T-cell (primary cell): Measurements from ENCODE around the gene SCLY. TPM values are rescaled to one million over a fixed set of nuclear protein-coding genes. Genes with fewer than 3 reads are reported as not detected.
"Not testable (repeated sequence)": the region's sequence is repeated elsewhere in the genome, so short reads cannot be mapped to it uniquely, and the experiment has no call there.

Experiments
- ATAC-seq, 4 experiments: fragments of 200-7000 bp in 3 of 4; fragments of 150-1000 bp in 1 of 4; cut with Tn5 transposase; replicated peaks in 1 of 4; 1 replicate in 3 of 4; 2 replicates in 1 of 4; pipeline ENCODE4 v1.10.0; 2021; ENCODE audit warnings: moderate library complexity in 3 of 4, mild to moderate bottlenecking in 2 of 4, moderate number of reproducible peaks in 1 of 4
- CTCF ChIA-PET, 2 donors: fragments of 300-600 bp; sonication (Branson Sonifier 250); formaldehyde crosslinking; loops; one replicate each; lab custom pipeline; 2022; ENCODE audit warnings: antibody characterized with exemption in 2 of 2; lab: Charles Lee
- POLR2A ChIA-PET, 2 donors: fragments of 300-600 bp; sonication (Branson Sonifier 250); formaldehyde crosslinking; loops; one replicate each; lab custom pipeline; 2022; ENCODE audit warnings: antibody characterized with exemption in 2 of 2; lab: Charles Lee
- DNase-seq, 35 experiments: peaks; one replicate each; pipeline versions ENCODE4 v3.0.0 to v3.0.0-alpha.2; 2013 to 2023
- H3K27ac ChIP-seq: one replicate; pipeline ENCODE4 v1.5.1; 2013; ENCODE audit warnings: low read length
- H3K27me3 ChIP-seq, 2 experiments: replicated peaks in 1 of 2; 1 replicate in 1 of 2; 2 replicates in 1 of 2; pipeline versions ENCODE4 v1.6.1 to v1.7.0; 2013; ENCODE audit warnings: low read length in 1 of 2, mixed read lengths in 1 of 2; ENCODE audit not compliant: control insufficient read depth in 2 of 2, insufficient read depth in 2 of 2; ENCODE audit errors: extremely low read depth in 1 of 2
- H3K36me3 ChIP-seq, 2 donors: 1 replicate in 1 of 2; 2 replicates in 1 of 2; pipeline versions ENCODE4 v1.6.1 to v1.7.0; 2013; ENCODE audit warnings: low read length in 1 of 2; ENCODE audit not compliant: control insufficient read depth in 2 of 2, insufficient read depth in 1 of 2; ENCODE audit errors: extremely low read depth in 1 of 2
- H3K4me1 ChIP-seq, 2 experiments: 1 replicate in 1 of 2; 2 replicates in 1 of 2; pipeline versions ENCODE4 v1.6.1 to v1.7.0; 2013; ENCODE audit warnings: low read length in 2 of 2, mixed read lengths in 1 of 2; ENCODE audit not compliant: insufficient read depth in 2 of 2, control insufficient read depth in 1 of 2; ENCODE audit errors: extremely low read depth in 1 of 2
- H3K4me3 ChIP-seq, 2 donors: 1 replicate in 1 of 2; 2 replicates in 1 of 2; pipeline versions ENCODE4 v1.5.1 to v1.7.0; 2013; ENCODE audit warnings: mild to moderate bottlenecking in 2 of 2, low read length in 1 of 2, moderate library complexity in 1 of 2; ENCODE audit not compliant: control insufficient read depth in 1 of 2; ENCODE audit errors: extremely low read depth in 1 of 2
- H3K9me3 ChIP-seq: 2 replicates; pipeline ENCODE4 v1.7.0; 2013
- H3K27ac Mint-ChIP-seq, 2 donors: one replicate each; pipeline ENCODE4 v1.8.0; 2020 to 2021; ENCODE audit warnings: mild to moderate bottlenecking in 2 of 2, mixed read lengths in 2 of 2
- H3K27me3 Mint-ChIP-seq, 2 donors: one replicate each; pipeline ENCODE4 v1.8.0; 2021 to 2022; ENCODE audit warnings: mixed read lengths in 2 of 2
- H3K36me3 Mint-ChIP-seq: one replicate; pipeline ENCODE4 v1.8.0; 2021; ENCODE audit warnings: mixed read lengths
- H3K4me1 Mint-ChIP-seq, 3 donors: one replicate each; pipeline ENCODE4 v1.8.0; 2020 to 2022; ENCODE audit warnings: mixed read lengths in 3 of 3, mild to moderate bottlenecking in 1 of 3
- H3K4me3 Mint-ChIP-seq, 3 donors: one replicate each; pipeline ENCODE4 v1.8.0; 2020 to 2022; ENCODE audit warnings: mild to moderate bottlenecking in 3 of 3, mixed read lengths in 3 of 3, moderate library complexity in 3 of 3
- H3K9me3 Mint-ChIP-seq, 3 donors: one replicate each; pipeline ENCODE4 v1.8.0; 2020 to 2022; ENCODE audit warnings: mixed read lengths in 3 of 3
- WGBS: methylation state at CpG from one replicate; pipeline ENCODE4 v1.1.5; 2013; ENCODE audit warnings: missing lambda C conversion rate; ENCODE audit not compliant: insufficient coverage; 5-methylcytosine and 5-hydroxymethylcytosine counted together
- total RNA-seq, 35 experiments: library from RNA in 6 of 35; stranded (reverse) in 6 of 35; fragments of 120-200 nt in 1 of 35; gene quantifications; one replicate each; pipeline versions ENCODE4 v1.2.1 to v1.2.4 and lab custom pipeline; 2013 to 2026

The SCLY gene
- total RNA-seq, 5 donors from 2014 or later (not counting 1 experiment from before 2014, with no cell fraction given), result 19.2 to 30.0 (median 25.2) TPM

DNA sequence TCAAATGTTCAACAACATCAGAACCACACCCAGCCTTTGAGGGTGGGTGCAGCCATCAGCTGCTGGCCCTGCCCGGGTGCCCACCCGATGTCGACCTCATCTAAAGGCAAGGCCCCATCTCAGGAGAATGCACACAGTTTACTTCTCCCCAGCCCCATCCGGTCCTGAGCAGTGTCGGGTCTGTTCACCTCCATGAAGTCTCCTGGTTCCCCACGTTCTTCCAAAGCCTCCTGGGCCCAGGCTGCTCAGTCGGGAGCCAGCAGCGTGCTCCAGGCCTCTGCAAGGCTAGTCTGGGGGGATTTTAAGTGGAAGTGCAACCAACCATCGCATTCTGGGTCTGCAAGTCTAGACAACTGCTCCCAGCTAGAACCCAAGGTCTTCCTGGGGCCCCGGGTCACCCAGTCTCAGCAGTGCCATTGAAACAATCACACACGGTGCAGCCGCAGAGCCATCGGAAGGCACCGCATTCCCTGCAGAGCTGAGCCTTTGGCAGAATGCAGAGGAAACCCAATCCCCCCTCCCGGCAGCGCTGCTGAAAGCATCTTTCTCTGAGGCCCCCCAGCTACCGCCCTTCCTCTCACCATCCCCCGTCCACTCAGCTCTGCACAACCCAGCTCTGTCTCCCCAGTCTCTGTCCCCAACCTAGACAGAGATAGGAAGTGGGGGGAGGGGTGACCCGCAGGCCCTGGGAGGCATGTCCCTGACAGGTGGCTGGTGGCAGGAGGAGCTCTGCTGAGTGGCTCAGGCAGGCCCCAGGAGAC is 47.8 kb downstream of the SCLY start:
- no peak overlapping the region for H3K27ac Mint-ChIP-seq
- Histone ChIP-seq H3K27me3 (peaks cover 0 to 10% of the 10 kb centered on the region in 2 experiments), H3K4me1 (peaks cover 7 to 10% of the 10 kb centered on the region in 2 experiments), H3K9me3 (peaks cover 7% of the 10 kb centered on the region), H3K36me3 (no peaks in the 10 kb centered on the region), H3K27ac (no peak overlapping the region), H3K4me3 (no peak overlapping the region)
- WGBS, result 63% methylated on average over 11 of the region's 19 CpGs
- ChIA-PET CTCF (interaction anchor here in 1 of 2 donors (0.6 kb wide), 1 partner anchor 36 kb away, joined by 9 read pairs; no protein-coding TSS in a partner anchor), POLR2A (interaction anchor here in 1 of 2 donors (1.1 kb wide), 1 partner anchor 10 kb away, joined by 16 read pairs; no protein-coding TSS in a partner anchor)
- H3K4me3 Mint-ChIP-seq, result peak overlapping the region in 1 of 3 donors; percentile 24
- DNase-seq, result peak in 6 of 35 experiments; percentile 3 to 18 (median 12)
- H3K27me3 Mint-ChIP-seq, result no peaks in the 10 kb centered on the region
- peaks cover 3% of the 10 kb centered on the region for H3K36me3 Mint-ChIP-seq
- peaks cover 5 to 19% (median 12%) of the 10 kb centered on the region in 3 donors for H3K4me1 Mint-ChIP-seq
- peaks cover 6 to 15% (median 15%) of the 10 kb centered on the region in 3 donors for H3K9me3 Mint-ChIP-seq
- ATAC-seq, result peak in 2 of 4 experiments; percentile 43 to 58

DNA sequence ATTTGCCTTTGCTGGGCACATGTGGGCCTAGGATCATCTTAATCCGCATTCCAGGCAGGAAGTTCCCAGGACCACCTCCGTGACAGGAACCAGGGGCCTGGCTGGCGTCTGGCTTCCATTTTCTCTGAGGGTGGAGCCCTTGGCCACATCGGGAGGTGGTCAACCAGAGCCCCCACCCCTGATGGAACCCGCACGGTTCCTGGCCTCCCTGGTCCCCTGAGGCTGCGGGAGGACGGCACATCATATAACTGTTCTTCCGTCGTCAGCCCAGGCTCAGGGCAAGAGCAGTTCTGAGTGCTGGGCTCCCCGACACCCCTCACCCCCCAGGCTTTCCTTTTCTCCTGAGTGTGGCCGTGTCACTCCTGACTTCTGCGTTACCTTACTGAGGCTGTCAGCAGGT is 52.8 kb downstream of the SCLY start:
- H3K4me3 Mint-ChIP-seq, result no peak overlapping the region
- Histone ChIP-seq H3K9me3 (peaks cover 7% of the 10 kb centered on the region), H3K4me1 (peaks cover 5 to 6% of the 10 kb centered on the region in 2 experiments), H3K36me3 (no peaks in the 10 kb centered on the region), H3K4me3 (no peak overlapping the region), H3K27ac (no peak overlapping the region), H3K27me3 (peaks cover 0 to 20% of the 10 kb centered on the region in 2 experiments)
- peaks cover 6 to 15% (median 15%) of the 10 kb centered on the region in 3 donors for H3K9me3 Mint-ChIP-seq
- H3K36me3 Mint-ChIP-seq, result peaks cover 3% of the 10 kb centered on the region
- ChIA-PET POLR2A (no interaction called here), CTCF (no interaction called here)
- DNase-seq, result no peak
- no peak overlapping the region for H3K27ac Mint-ChIP-seq
- peaks cover 5 to 8% (median 7%) of the 10 kb centered on the region in 3 donors for H3K4me1 Mint-ChIP-seq
- peaks cover 0 to 6% of the 10 kb centered on the region in 2 donors for H3K27me3 Mint-ChIP-seq
- 92% methylated on average over 10 of the region's 13 CpGs for WGBS
- no peak for ATAC-seq

DNA sequence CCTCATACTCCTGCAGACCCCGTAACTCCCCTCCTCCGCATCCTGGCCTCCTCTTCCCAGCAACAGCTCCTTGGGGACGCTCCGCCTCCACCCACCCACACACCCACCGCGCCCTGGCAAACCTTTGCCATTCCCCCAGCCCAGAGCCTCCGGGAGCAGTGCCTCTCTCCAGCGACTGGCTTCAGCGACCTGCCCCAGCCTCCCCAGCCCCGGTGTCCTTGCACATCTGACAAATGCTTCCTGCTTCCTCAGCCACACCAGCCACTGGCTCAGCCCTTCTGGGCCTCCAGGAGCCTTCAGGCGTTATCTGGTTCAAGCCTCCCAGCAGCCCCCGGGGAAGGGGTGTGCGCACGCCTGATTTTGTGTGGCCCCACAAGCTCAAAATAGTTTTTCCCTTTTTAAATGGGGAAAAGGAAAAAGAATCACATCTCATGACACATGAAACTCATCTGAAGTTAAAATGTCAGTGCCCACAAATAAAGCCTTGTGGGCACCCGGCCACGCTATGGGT is 53.6 kb downstream of the SCLY start:
- DNase-seq (no peak), ATAC-seq (no peak)
- Histone ChIP-seq H3K27me3 (peaks cover 0 to 19% of the 10 kb centered on the region in 2 experiments), H3K36me3 (no peaks in the 10 kb centered on the region), H3K4me1 (no peaks in the 10 kb centered on the region), H3K9me3 (peaks cover 7% of the 10 kb centered on the region), H3K4me3 (no peak overlapping the region), H3K27ac (no peak overlapping the region)
- Mint-ChIP-seq H3K36me3 (peaks cover 3% of the 10 kb centered on the region), H3K27ac (no peak overlapping the region), H3K27me3 (peaks cover 0 to 11% of the 10 kb centered on the region in 2 donors), H3K4me3 (no peak overlapping the region), H3K9me3 (peaks cover 6 to 15% (median 15%) of the 10 kb centered on the region in 3 donors), H3K4me1 (peaks cover 1 to 4% (median 2%) of the 10 kb centered on the region in 3 donors)
- ChIA-PET CTCF (no interaction called here), POLR2A (no interaction called here)
- WGBS, result 79% methylated on average over 13 of the region's 16 CpGs

- Mint-ChIP-seq H3K27ac (no peak overlapping the region), H3K4me3 (no peak overlapping the region), H3K4me1 (no peaks in the 10 kb centered on the region), H3K27me3 (peaks cover 0 to 11% of the 10 kb centered on the region in 2 donors), H3K9me3 (peaks cover 6 to 15% (median 15%) of the 10 kb centered on the region in 3 donors), H3K36me3 (peaks cover 3% of the 10 kb centered on the region)
- H3K9me3 ChIP-seq, result peaks cover 7% of the 10 kb centered on the region
- no peak overlapping the region for H3K4me3 ChIP-seq
- WGBS, result 89% methylated on average over 29 of the region's 32 CpGs
- peaks cover 0 to 26% of the 10 kb centered on the region in 2 experiments for H3K27me3 ChIP-seq
- ChIA-PET CTCF (interaction anchor here in 1 of 2 donors (0.8 kb wide), 1 partner anchor 24 kb away, joined by 3 read pairs; no protein-coding TSS in a partner anchor), POLR2A (no interaction called here)
- DNase-seq (no peak), ATAC-seq (no peak)
- H3K36me3 ChIP-seq, result no peaks in the 10 kb centered on the region
- H3K4me1 ChIP-seq, result no peaks in the 10 kb centered on the region
- no peak overlapping the region for H3K27ac ChIP-seq
These were observed 54.3 kb downstream of the SCLY start for GRCh38 chr2:238114851-238115660.

- POLR2A ChIA-PET, H3K9me3 ChIP-seq, DNase-seq, H3K4me1 Mint-ChIP-seq, H3K36me3 ChIP-seq, H3K27ac ChIP-seq, ATAC-seq, H3K27ac Mint-ChIP-seq, H3K4me3 ChIP-seq, H3K4me3 Mint-ChIP-seq, H3K36me3 Mint-ChIP-seq, H3K4me1 ChIP-seq: not testable (repeated sequence)
- 91% methylated on average over 11 of the region's 12 CpGs for WGBS
- CTCF ChIA-PET, result interaction anchor here in 1 of 2 donors (0.8 kb wide), 1 partner anchor 24 kb away, joined by 3 read pairs; no protein-coding TSS in a partner anchor
- Mint-ChIP-seq H3K9me3 (peaks cover 6 to 15% (median 15%) of the 10 kb centered on the region in 3 donors), H3K27me3 (peaks cover 0 to 11% of the 10 kb centered on the region in 2 donors)
- peaks cover 0 to 33% of the 10 kb centered on the region in 2 experiments for H3K27me3 ChIP-seq
These were observed 54.9 kb downstream of the SCLY start for GRCh38 chr2:238115709-238116108.
